Smooth muscle cell (in vitro differentiated cells): ENCODE data around the gene MAP3K7. TPM values are rescaled to one million over a fixed set of nuclear protein-coding genes. Genes with fewer than 3 reads are reported as not detected.

ENCODE experiments used
- DNase-seq: peaks from one replicate; lab custom pipeline; 2025; ENCODE audit not compliant: unreplicated experiment; lab: John Stamatoyannopoulos, UW
- H2AFZ ChIP-seq: fragments of 200-600 bp; sonication (generic); 2 replicates; pipeline ENCODE4 v1.6.0; 2016; ENCODE audit warnings: antibody characterized with exemption, low read depth, mild to moderate bottlenecking
- H3F3A ChIP-seq: fragments of 200-600 bp; sonication (generic); 2 replicates; pipeline ENCODE4 v1.6.0; 2017; ENCODE audit warnings: antibody characterized with exemption, low read depth
- H3K27ac ChIP-seq: fragments of 200-600 bp; sonication (generic); 2 replicates; pipeline ENCODE4 v1.5.1; 2016; ENCODE audit warnings: low read depth, mild to moderate bottlenecking
- H3K27me3 ChIP-seq: fragments of 200-600 bp; sonication (generic); 2 replicates; pipeline ENCODE4 v1.6.1; 2016; ENCODE audit warnings: low read depth, mild to moderate bottlenecking
- H3K36me3 ChIP-seq: fragments of 200-600 bp; sonication (generic); 2 replicates; pipeline ENCODE4 v1.5.1; 2016; ENCODE audit warnings: low read depth
- H3K4me1 ChIP-seq: fragments of 200-600 bp; sonication (generic); 2 replicates; pipeline ENCODE4 v1.5.1; 2016; ENCODE audit warnings: low read depth
- H3K4me2 ChIP-seq: fragments of 200-600 bp; sonication (generic); 2 replicates; pipeline ENCODE4 v1.6.0; 2016; ENCODE audit warnings: mild to moderate bottlenecking
- H3K4me3 ChIP-seq: fragments of 200-600 bp; sonication (generic); 2 replicates; pipeline ENCODE4 v1.5.1; 2016; ENCODE audit warnings: mild to moderate bottlenecking
- H3K79me2 ChIP-seq: fragments of 200-600 bp; sonication (generic); 2 replicates; pipeline ENCODE4 v1.6.0; 2016; ENCODE audit warnings: low read depth, mild to moderate bottlenecking
- H3K9ac ChIP-seq: fragments of 200-600 bp; sonication (generic); 2 replicates; pipeline ENCODE4 v1.6.0; 2016; ENCODE audit warnings: low read depth
- H3K9me3 ChIP-seq: fragments of 200-600 bp; sonication (generic); replicated peaks from 2 replicates; pipeline ENCODE4 v1.5.1; 2016; ENCODE audit warnings: low read depth
- H4K20me1 ChIP-seq: fragments of 200-600 bp; sonication (generic); 2 replicates; pipeline ENCODE4 v1.6.0; 2016; ENCODE audit warnings: low read depth
- WGBS: methylation state at CpG from one replicate; pipeline ENCODE4 v1.1.7; 2016; ENCODE audit warnings: low lambda C conversion rate; 5-methylcytosine and 5-hydroxymethylcytosine counted together
- polyA plus RNA-seq: library from polyadenylated mRNA; unstranded; fragments of >200 nt; fragmentation: Nextera tagmentation; extraction: Ambion mirVana; gene quantifications from 2 replicates; pipeline ENCODE4 v1.2.1, GENCODE V29; 2016
- total RNA-seq: library from RNA; depleted of rRNA; stranded (reverse); fragments of >200 nt; gene quantifications from 2 replicates; pipeline ENCODE4 v1.2.3, GENCODE V29; 2014
- TF ChIP-seq, protein P1 (sequence below): fragments of 200-600 bp; sonication (generic); IDR thresholded peaks from 2 replicates; pipeline ENCODE4 v1.5.1; 2017; ENCODE audit warnings: borderline replicate concordance, mild to moderate bottlenecking, antibody characterized with exemption; ENCODE audit not compliant: insufficient read depth, poor library complexity, severe bottlenecking

Gene MAP3K7
- total and polyA plus RNA-seq, 2 experiments from 2014 or later, result 22.0 to 40.4 TPM

DNA sequence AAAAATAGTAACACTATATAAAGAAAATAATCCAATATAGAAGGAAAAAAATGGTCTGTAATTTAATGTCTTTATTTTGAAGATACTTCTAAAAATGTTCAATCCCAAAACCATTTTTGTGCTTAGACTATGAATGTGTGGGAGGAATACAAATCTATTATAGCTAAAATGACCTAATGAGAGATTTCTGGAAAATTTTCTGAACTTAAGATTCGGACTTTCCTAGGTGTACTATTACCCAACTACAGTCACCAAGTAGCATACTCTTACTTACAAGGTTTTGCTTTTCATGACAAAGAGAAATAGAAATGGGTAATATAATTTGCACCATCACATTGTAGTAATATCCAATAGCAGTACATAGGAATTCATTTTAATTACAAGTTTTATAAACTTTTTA is 29.9 kb downstream of the MAP3K7 start:
- no peaks in the 10 kb centered on the region for H3K9me3 ChIP-seq
- TF ChIP-seq, protein P1, sequence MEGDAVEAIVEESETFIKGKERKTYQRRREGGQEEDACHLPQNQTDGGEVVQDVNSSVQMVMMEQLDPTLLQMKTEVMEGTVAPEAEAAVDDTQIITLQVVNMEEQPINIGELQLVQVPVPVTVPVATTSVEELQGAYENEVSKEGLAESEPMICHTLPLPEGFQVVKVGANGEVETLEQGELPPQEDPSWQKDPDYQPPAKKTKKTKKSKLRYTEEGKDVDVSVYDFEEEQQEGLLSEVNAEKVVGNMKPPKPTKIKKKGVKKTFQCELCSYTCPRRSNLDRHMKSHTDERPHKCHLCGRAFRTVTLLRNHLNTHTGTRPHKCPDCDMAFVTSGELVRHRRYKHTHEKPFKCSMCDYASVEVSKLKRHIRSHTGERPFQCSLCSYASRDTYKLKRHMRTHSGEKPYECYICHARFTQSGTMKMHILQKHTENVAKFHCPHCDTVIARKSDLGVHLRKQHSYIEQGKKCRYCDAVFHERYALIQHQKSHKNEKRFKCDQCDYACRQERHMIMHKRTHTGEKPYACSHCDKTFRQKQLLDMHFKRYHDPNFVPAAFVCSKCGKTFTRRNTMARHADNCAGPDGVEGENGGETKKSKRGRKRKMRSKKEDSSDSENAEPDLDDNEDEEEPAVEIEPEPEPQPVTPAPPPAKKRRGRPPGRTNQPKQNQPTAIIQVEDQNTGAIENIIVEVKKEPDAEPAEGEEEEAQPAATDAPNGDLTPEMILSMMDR, result no peak
- peaks cover 26% of the 10 kb centered on the region for H3K36me3 ChIP-seq
- no peak overlapping the region for H3K4me2 ChIP-seq
- peaks cover 20% of the 10 kb centered on the region for H4K20me1 ChIP-seq
- H3K27me3 ChIP-seq, result no peaks in the 10 kb centered on the region
- no peak overlapping the region for H3K4me3 ChIP-seq
- no peak overlapping the region for H3K9ac ChIP-seq
- H3K4me1 ChIP-seq, result peaks cover 8% of the 10 kb centered on the region
- no peak overlapping the region for H2AFZ ChIP-seq
- WGBS, result 100% methylated on average over 1 of the region's 1 CpG
- no peaks in the 10 kb centered on the region for H3F3A ChIP-seq
- H3K79me2 ChIP-seq, result peaks cover 4% of the 10 kb centered on the region
- DNase-seq, result no peak
- H3K27ac ChIP-seq, result no peak overlapping the region

DNA sequence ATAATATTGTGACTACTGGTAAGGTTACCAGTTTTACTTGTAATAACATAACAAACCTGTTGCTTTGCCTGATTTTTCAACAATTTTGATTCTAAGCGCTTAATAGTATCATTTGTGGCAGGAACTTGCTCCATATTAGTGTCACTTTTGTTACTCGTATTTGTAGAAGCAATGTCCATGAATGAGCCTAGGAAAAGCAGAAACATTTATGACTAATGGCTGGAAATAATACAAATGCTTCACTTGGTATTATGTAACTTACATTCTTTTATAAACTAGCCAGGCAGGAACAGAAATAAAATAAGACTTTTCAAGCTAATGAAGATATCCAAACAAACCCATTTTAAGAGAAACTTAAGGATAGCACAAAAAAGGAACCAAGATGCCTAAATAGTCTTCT is 38.9 kb downstream of the MAP3K7 start:
- no peak for DNase-seq
- Histone ChIP-seq H3K4me1 (peaks cover 8% of the 10 kb centered on the region), H3K27ac (no peak overlapping the region), H3K27me3 (no peaks in the 10 kb centered on the region), H3K9ac (no peak overlapping the region), H3K79me2 (no peaks in the 10 kb centered on the region), H4K20me1 (peaks cover 4% of the 10 kb centered on the region), H3K4me2 (no peak overlapping the region), H3F3A (no peaks in the 10 kb centered on the region), H2AFZ (no peak overlapping the region), H3K4me3 (no peak overlapping the region), H3K9me3 (no peaks in the 10 kb centered on the region), H3K36me3 (peaks cover 49% of the 10 kb centered on the region)
- TF ChIP-seq, protein P1, result no peak
- WGBS, result 91% methylated on average over 2 of the region's 2 CpGs

DNA sequence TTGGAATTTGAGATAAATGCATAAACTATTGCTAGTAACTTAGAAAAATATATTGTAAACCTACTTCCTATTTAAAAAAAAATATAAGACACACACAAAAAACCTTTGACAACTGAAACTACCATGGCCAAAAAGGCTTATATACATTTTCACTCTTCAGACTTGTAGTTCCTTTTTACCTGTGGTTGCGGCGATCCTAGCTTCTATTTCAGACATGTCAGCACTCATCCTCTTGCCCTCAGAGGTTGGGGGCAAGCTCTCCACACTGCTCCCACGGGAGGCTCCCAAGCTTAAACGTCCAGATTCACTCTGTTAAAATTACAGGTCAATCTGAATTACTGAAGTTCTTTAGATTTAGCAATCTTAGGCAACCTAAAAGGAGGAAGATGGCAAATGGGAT is 39.8 kb downstream of the MAP3K7 start:
- Histone ChIP-seq H4K20me1 (peaks cover 4% of the 10 kb centered on the region), H3K79me2 (no peaks in the 10 kb centered on the region), H3K9me3 (no peaks in the 10 kb centered on the region), H3K36me3 (peaks cover 41% of the 10 kb centered on the region), H2AFZ (no peak overlapping the region), H3K4me2 (no peak overlapping the region), H3K4me3 (no peak overlapping the region), H3K4me1 (peaks cover under 1% of the 10 kb centered on the region), H3K9ac (no peak overlapping the region), H3K27me3 (no peaks in the 10 kb centered on the region), H3K27ac (no peak overlapping the region), H3F3A (no peaks in the 10 kb centered on the region)
- no peak for DNase-seq
- TF ChIP-seq, protein P1, result no peak
- WGBS, result 84% methylated on average over 4 of the region's 4 CpGs

DNA sequence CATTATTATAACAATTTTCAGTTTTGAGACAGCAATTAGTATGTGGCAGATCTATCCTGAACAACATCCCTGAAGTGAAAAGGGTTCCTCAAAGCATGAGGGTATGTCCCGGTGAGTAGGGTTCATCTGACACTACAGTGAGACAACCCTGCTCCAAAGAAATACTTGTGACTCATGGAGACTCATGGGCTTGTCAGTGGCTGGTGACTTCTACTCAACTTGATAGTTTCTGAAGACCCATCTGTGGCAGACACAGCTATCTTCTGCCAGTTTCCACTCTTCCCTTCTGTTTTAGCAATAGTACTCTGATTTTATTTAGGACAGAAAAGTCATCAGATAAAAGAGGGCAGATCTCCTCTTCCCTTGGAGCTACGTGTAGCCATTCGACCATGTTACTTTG is 41.4 kb downstream of the MAP3K7 start:
- Histone ChIP-seq H3K27me3 (no peaks in the 10 kb centered on the region), H3K4me1 (no peaks in the 10 kb centered on the region), H3K9me3 (no peaks in the 10 kb centered on the region), H3K4me2 (no peak overlapping the region), H4K20me1 (no peaks in the 10 kb centered on the region), H3K27ac (no peak overlapping the region), H3K79me2 (no peaks in the 10 kb centered on the region), H3K36me3 (peaks cover 37% of the 10 kb centered on the region), H3K4me3 (no peak overlapping the region), H2AFZ (no peak overlapping the region), H3F3A (no peaks in the 10 kb centered on the region), H3K9ac (no peak overlapping the region)
- no peak for DNase-seq
- WGBS, result 96% methylated on average over 3 of the region's 3 CpGs
- TF ChIP-seq, protein P1, result no peak
